ENCODE data around the gene NOSIP. TPM values are rescaled to one million over a fixed set of nuclear protein-coding genes. Genes with fewer than 3 reads are reported as not detected.
A peak's percentile ranks its signal among the peaks of the same experiment; 100 is the strongest.
"Not testable (repeated sequence)": the region's sequence is repeated elsewhere in the genome, so short reads cannot be mapped to it uniquely, and the experiment has no call there.

The NOSIP gene
- polyA plus RNA-seq (ENCODE audit: low read depth in 6 of 6): 100 to 1,000 TPM in 5 of 6 donors, 10 to 100 TPM in 1; 89.5 to 136 (median 113) TPM

- DNase-seq (peak; percentile 92), ATAC-seq (ENCODE audit: low read depth in 2 of 2) (peak; percentile 100)
- no peaks in the 10 kb centered on the region for H3K36me3 Mint-ChIP-seq
- peak within 1 kb of the TSS; percentile 88 to 99 (median 94) for H3K4me3 Mint-ChIP-seq
- peaks cover 17 to 34% (median 30%) of the 10 kb centered on the region in 3 donors for H3K4me1 Mint-ChIP-seq
- no peaks in the 10 kb centered on the region for H3K9me3 Mint-ChIP-seq
- H3K27me3 Mint-ChIP-seq: no peaks in the 10 kb centered on the region
- H3K27ac Mint-ChIP-seq: peak within 1 kb of the TSS; percentile 84 to 97 (median 92)
Observed at GRCh38 chr19:49580264-49581006, at the start of gene NOSIP. Gene NOSIP, minus strand, starts transcription at chr19:49580556. Its CDS starts 19,865 bp downstream, at chr19:49560691.

DNA sequence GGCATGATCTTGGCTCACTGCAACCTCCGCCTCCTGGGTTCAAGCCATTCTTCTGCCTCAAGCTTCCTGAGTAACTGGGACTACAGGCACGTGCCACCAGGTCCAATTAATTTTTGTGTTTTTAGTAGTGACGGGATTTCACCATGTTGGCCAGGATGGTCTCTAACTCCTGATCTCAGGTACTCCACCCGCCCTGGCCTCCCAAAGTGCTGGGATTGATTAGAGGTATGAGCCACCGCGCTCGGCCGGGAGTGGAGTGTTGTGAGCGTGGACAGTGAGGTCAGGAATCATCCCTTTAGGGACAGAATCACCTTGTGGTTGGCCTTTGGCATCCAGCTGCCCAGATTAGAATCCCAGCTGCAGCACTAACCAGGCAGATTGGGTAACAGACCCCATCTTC, 49.3 kb upstream of the NOSIP start:
- Mint-ChIP-seq H3K27ac (peak overlapping the region in 5 of 6 donors; percentile 12 to 82 (median 63)), H3K27me3 (no peaks in the 10 kb centered on the region), H3K36me3 (no peaks in the 10 kb centered on the region), H3K4me1 (peaks cover 0 to 3% (median 0%) of the 10 kb centered on the region in 3 donors), H3K9me3 (no peaks in the 10 kb centered on the region), H3K4me3 (no peak overlapping the region)
- DNase-seq (no peak), ATAC-seq (ENCODE audit: low read depth in 2 of 2) (no peak)

- Mint-ChIP-seq H3K4me3 (peak overlapping the region in 1 of 8 donors; percentile 29), H3K27me3 (no peaks in the 10 kb centered on the region), H3K4me1 (peaks cover 0 to 5% (median 3%) of the 10 kb centered on the region in 3 donors), H3K9me3 (no peaks in the 10 kb centered on the region), H3K27ac (no peak overlapping the region), H3K36me3 (no peaks in the 10 kb centered on the region)
- no peak for DNase-seq
- ATAC-seq (ENCODE audit: low read depth in 2 of 2): no peak
Observed at GRCh38 chr19:49626226-49626625, 45.9 kb upstream of the NOSIP start.

DNA sequence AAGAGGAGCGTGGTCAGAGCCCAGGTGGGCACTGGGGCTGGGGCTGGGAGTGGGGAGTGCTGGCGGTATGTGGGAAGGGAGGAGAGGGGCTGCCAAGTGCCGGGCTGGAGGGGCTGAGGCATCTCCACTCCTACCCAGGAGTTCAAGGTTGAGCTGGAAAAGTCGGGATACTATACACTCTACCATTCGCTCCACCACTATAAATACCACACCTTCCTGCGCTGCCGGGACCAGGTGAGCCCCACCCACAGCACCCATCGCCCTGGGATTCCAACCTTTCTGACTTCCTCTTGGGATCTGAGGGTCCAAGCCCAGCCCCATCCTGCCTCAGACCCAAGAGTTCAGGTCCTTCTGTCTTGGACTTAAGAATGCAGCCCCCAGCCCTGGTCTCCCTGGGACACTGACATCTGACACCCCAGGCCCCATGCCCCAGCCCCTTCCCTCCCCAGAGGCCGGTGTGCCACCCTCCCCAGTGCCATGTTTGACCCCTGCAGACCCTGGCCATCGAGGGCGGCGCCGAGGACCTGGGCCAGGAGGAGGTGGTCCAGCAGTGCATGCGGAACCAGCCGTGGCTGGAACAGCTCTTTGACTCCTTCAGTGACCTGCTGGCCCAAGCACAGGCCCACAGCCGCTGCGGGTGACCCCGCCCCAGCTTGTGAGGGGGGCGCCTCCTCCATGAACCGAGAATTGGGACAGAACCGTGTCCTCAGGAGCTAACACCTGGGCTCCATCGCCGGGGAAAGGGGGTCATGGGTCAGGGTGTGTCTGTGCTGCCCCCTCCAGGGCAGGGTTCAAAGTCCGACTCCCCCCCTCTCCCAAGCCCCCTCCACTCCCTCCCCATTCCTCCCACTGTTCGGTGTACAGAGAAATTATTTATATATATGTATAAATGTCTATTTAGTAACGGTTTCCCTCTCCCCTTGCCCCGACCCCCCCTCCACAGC, 44.9 kb upstream of the NOSIP start:
- DNase-seq (no peak), ATAC-seq (ENCODE audit: low read depth in 2 of 2) (no peak)
- Mint-ChIP-seq H3K27me3 (no peaks in the 10 kb centered on the region), H3K9me3 (no peaks in the 10 kb centered on the region), H3K4me3 (no peak overlapping the region), H3K27ac (peak overlapping the region in 1 of 6 donors; percentile 82), H3K36me3 (no peaks in the 10 kb centered on the region), H3K4me1 (peaks cover 0 to 5% (median 3%) of the 10 kb centered on the region in 3 donors)

DNA sequence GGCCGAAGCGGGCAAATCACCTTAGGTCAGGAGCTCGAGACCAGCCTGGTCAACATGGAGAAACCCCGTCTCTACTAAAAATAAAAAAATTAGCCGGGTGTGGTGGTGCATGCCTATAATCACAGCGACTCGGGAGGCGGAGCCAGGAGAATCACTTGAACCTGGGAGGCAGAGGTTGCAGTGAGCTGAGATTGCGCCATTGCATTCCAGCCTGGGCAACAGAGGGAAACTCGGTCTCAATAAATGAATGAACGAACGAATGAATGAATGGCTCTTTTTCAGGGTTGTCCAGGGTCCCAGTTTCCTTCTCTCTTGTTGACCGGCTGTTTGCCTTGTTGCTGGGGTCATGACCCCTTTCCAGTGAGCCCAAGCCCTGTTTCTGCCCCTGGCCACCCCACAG, 37.5 kb upstream of the NOSIP start:
- Mint-ChIP-seq H3K4me1 (peaks cover 0 to 19% (median 0%) of the 10 kb centered on the region in 3 donors), H3K27ac (peak overlapping the region in 1 of 6 donors; percentile 27), H3K36me3 (peaks cover 0 to 31% of the 10 kb centered on the region in 2 donors)
- not testable (repeated sequence) for H3K9me3 Mint-ChIP-seq; H3K4me3 Mint-ChIP-seq; H3K27me3 Mint-ChIP-seq; ATAC-seq (ENCODE audit: low read depth in 2 of 2); DNase-seq

- peaks cover 0 to 31% of the 10 kb centered on the region in 2 donors for H3K36me3 Mint-ChIP-seq
Observed at GRCh38 chr19:49616945-49617344, 36.6 kb upstream of the NOSIP start.

DNA sequence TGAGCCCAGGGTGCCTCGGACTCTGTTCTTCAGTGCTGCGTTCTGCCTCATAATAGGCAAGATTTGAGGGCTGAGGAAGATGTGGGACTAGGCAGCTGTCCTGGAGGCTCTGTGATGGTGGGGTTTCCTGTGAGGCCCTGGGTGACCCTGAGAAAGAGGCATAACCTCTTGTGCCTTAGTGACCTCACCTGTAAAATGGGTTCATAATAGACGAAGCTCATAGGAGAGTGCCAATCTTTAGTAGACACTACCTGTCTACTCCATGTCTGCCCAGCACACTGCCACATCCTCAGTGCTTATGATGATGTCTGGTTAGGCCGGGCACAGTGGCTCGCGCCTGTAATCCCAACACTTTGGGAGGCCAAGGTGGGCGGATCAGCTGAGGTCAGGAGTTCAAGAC, 36.2 kb upstream of the NOSIP start:
- ATAC-seq (ENCODE audit: low read depth in 2 of 2) (no peak), DNase-seq (no peak)
- Mint-ChIP-seq H3K4me1 (peaks cover 4 to 23% (median 5%) of the 10 kb centered on the region in 3 donors), H3K36me3 (peaks cover 0 to 31% of the 10 kb centered on the region in 2 donors), H3K9me3 (peaks cover 0 to 6% (median 0%) of the 10 kb centered on the region in 7 donors), H3K27me3 (no peaks in the 10 kb centered on the region), H3K4me3 (no peak overlapping the region), H3K27ac (no peak overlapping the region)

More at GRCh38 chr19:49616945-49617344, 36.6 kb upstream of the NOSIP start:
- ATAC-seq (ENCODE audit: low read depth in 2 of 2): no peak
- Mint-ChIP-seq H3K4me3 (no peak overlapping the region), H3K9me3 (peaks cover 0 to 6% (median 0%) of the 10 kb centered on the region in 7 donors), H3K27ac (no peak overlapping the region), H3K4me1 (peaks cover 4 to 23% (median 5%) of the 10 kb centered on the region in 3 donors), H3K27me3 (no peaks in the 10 kb centered on the region)
- DNase-seq: no peak

DNA sequence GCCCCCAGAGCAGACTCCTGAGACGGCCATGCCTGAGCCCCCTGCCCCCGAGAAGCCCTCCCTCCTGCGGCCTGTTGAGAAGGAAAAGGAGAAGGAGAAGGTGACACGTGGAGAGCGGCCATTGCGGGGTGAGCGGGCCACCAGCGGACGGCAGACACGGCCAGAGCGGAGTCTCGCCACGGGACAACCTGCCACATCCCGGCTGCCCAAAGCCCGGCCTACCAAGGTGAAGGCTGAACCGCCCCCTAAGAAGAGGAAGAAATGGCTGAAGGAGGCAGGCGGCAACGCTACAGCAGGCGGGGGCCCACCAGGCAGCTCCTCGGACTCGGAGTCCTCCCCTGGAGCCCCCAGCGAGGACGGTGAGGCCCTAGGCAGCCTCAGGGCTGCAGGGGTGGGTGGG, 35.5 kb upstream of the NOSIP start:
- Mint-ChIP-seq H3K9me3 (peaks cover 0 to 6% (median 0%) of the 10 kb centered on the region in 7 donors), H3K4me3 (no peak overlapping the region), H3K36me3 (peaks cover 0 to 31% of the 10 kb centered on the region in 2 donors), H3K4me1 (peaks cover 4 to 23% (median 5%) of the 10 kb centered on the region in 3 donors), H3K27ac (no peak overlapping the region), H3K27me3 (no peaks in the 10 kb centered on the region)
- no peak for DNase-seq
- no peak for ATAC-seq (ENCODE audit: low read depth in 2 of 2)

DNA sequence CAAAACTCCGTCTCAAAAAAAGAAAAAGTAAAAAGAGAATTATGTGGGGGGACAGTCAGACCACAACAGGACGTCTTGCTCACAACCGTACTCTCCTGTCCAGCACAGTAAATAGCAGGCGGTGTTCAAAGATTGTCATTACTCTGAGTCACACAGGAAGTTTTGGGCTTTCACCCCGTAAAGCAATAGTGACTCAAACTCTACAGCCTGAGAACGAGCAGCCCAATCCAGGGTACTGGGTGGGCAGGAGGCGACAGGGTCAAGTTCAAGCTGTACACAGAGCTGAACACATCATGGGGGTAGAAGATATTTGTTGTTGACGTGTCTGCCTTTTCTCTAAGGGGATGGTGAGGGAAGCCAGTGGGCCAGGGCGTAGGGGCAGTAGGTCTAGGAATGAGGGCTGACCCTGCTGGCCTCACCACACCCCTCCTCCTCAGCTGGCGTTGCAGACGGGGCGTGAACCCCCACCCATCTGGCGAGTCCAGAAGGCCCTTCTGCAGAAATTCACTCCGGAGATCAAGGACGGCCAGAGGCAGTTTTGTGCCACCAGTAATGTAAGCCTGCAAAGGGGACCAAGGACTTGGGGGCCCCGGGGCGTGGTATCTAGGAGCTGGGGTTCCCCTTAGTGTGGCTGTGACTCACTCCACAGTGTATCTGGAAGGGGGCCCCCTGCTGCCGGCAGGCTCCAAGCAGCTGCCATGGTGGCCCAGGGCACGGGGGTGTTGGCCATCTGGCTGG, 33.9 kb upstream of the NOSIP start:
- peaks cover 4 to 23% (median 5%) of the 10 kb centered on the region in 3 donors for H3K4me1 Mint-ChIP-seq
- ATAC-seq (ENCODE audit: low read depth in 2 of 2) (no peak), DNase-seq (no peak)
- peak overlapping the region in 5 of 6 donors; percentile 30 to 84 (median 49) for H3K27ac Mint-ChIP-seq
- H3K36me3 Mint-ChIP-seq: peaks cover 0 to 31% of the 10 kb centered on the region in 2 donors
- H3K4me3 Mint-ChIP-seq: no peak overlapping the region
- H3K27me3 Mint-ChIP-seq: no peaks in the 10 kb centered on the region
- H3K9me3 Mint-ChIP-seq: peaks cover 0 to 6% (median 0%) of the 10 kb centered on the region in 7 donors

GRCh38 chr19:49613374-49613773, 33.0 kb upstream of the NOSIP start:
- Mint-ChIP-seq H3K9me3 (peaks cover 0 to 6% (median 0%) of the 10 kb centered on the region in 7 donors), H3K27me3 (no peaks in the 10 kb centered on the region), H3K27ac (peak overlapping the region in 1 of 6 donors; percentile 41), H3K4me3 (no peak overlapping the region), H3K36me3 (peaks cover 0 to 23% of the 10 kb centered on the region in 2 donors), H3K4me1 (peaks cover 4 to 18% (median 5%) of the 10 kb centered on the region in 3 donors)
- ATAC-seq (ENCODE audit: low read depth in 2 of 2): no peak
- no peak for DNase-seq

GRCh38 chr19:49609499-49610092, 29.2 kb upstream of the NOSIP start:
- no peak overlapping the region for H3K27ac Mint-ChIP-seq
- peaks cover 4 to 9% (median 5%) of the 10 kb centered on the region in 3 donors for H3K4me1 Mint-ChIP-seq
- peaks cover 0 to 8% of the 10 kb centered on the region in 2 donors for H3K36me3 Mint-ChIP-seq
- H3K9me3 Mint-ChIP-seq: no peaks in the 10 kb centered on the region
- peak overlapping the region in 1 of 8 donors; percentile 37 for H3K4me3 Mint-ChIP-seq
- DNase-seq (no peak), ATAC-seq (ENCODE audit: low read depth in 2 of 2) (no peak)
- no peaks in the 10 kb centered on the region for H3K27me3 Mint-ChIP-seq

- Mint-ChIP-seq H3K27me3 (no peaks in the 10 kb centered on the region), H3K27ac (no peak overlapping the region), H3K9me3 (no peaks in the 10 kb centered on the region), H3K36me3 (peaks cover 0 to 6% of the 10 kb centered on the region in 2 donors), H3K4me1 (peaks cover 5 to 12% (median 10%) of the 10 kb centered on the region in 3 donors), H3K4me3 (no peak overlapping the region)
- DNase-seq: no peak
- ATAC-seq (ENCODE audit: low read depth in 2 of 2): no peak
Observed at GRCh38 chr19:49605605-49606004, 25.2 kb upstream of the NOSIP start.

Data from naive B cell (primary cell).